C4-2B (cell line): Measurements from ENCODE around the gene LIMCH1.

ENCODE experiments used
- CTCF ChIP-seq: fragments of 450-650 bp; conservative IDR thresholded peaks from 2 replicates; pipeline ENCODE4 v1.5.1; 2017; ENCODE audit warnings: mild to moderate bottlenecking
- ZFX ChIP-seq: fragments of 450-650 bp; IDR thresholded peaks from 2 replicates; pipeline ENCODE4 v1.6.1; 2017

- TF ChIP-seq CTCF (no peak; the same call in 1 of the 2 replicates), ZFX (no peak)
These were observed 37.7 kb downstream of the LIMCH1 start for GRCh38 chr4:41575665-41576064.
